Smooth muscle cell (in vitro differentiated cells): ENCODE results near the gene ZNF536. TPM values are rescaled to one million over a fixed set of nuclear protein-coding genes. Genes with fewer than 3 reads are reported as not detected.

Experiments
- DNase-seq: peaks from one replicate; lab custom pipeline; 2025; ENCODE audit not compliant: unreplicated experiment; lab: John Stamatoyannopoulos, UW
- H2AFZ ChIP-seq: fragments of 200-600 bp; sonication (generic); 2 replicates; pipeline ENCODE4 v1.6.0; 2016; ENCODE audit warnings: antibody characterized with exemption, low read depth, mild to moderate bottlenecking
- H3F3A ChIP-seq: fragments of 200-600 bp; sonication (generic); 2 replicates; pipeline ENCODE4 v1.6.0; 2017; ENCODE audit warnings: antibody characterized with exemption, low read depth
- H3K27ac ChIP-seq: fragments of 200-600 bp; sonication (generic); 2 replicates; pipeline ENCODE4 v1.5.1; 2016; ENCODE audit warnings: low read depth, mild to moderate bottlenecking
- H3K27me3 ChIP-seq: fragments of 200-600 bp; sonication (generic); 2 replicates; pipeline ENCODE4 v1.6.1; 2016; ENCODE audit warnings: low read depth, mild to moderate bottlenecking
- H3K36me3 ChIP-seq: fragments of 200-600 bp; sonication (generic); 2 replicates; pipeline ENCODE4 v1.5.1; 2016; ENCODE audit warnings: low read depth
- H3K4me1 ChIP-seq: fragments of 200-600 bp; sonication (generic); 2 replicates; pipeline ENCODE4 v1.5.1; 2016; ENCODE audit warnings: low read depth
- H3K4me2 ChIP-seq: fragments of 200-600 bp; sonication (generic); 2 replicates; pipeline ENCODE4 v1.6.0; 2016; ENCODE audit warnings: mild to moderate bottlenecking
- H3K4me3 ChIP-seq: fragments of 200-600 bp; sonication (generic); 2 replicates; pipeline ENCODE4 v1.5.1; 2016; ENCODE audit warnings: mild to moderate bottlenecking
- H3K79me2 ChIP-seq: fragments of 200-600 bp; sonication (generic); 2 replicates; pipeline ENCODE4 v1.6.0; 2016; ENCODE audit warnings: low read depth, mild to moderate bottlenecking
- H3K9ac ChIP-seq: fragments of 200-600 bp; sonication (generic); 2 replicates; pipeline ENCODE4 v1.6.0; 2016; ENCODE audit warnings: low read depth
- H3K9me3 ChIP-seq: fragments of 200-600 bp; sonication (generic); replicated peaks from 2 replicates; pipeline ENCODE4 v1.5.1; 2016; ENCODE audit warnings: low read depth
- H4K20me1 ChIP-seq: fragments of 200-600 bp; sonication (generic); 2 replicates; pipeline ENCODE4 v1.6.0; 2016; ENCODE audit warnings: low read depth
- CTCF ChIP-seq: fragments of 200-600 bp; sonication (generic); IDR thresholded peaks from 2 replicates; pipeline ENCODE4 v1.5.1; 2017; ENCODE audit warnings: borderline replicate concordance, mild to moderate bottlenecking, antibody characterized with exemption; ENCODE audit not compliant: insufficient read depth, poor library complexity, severe bottlenecking
- WGBS: methylation state at CpG from one replicate; pipeline ENCODE4 v1.1.7; 2016; ENCODE audit warnings: low lambda C conversion rate; 5-methylcytosine and 5-hydroxymethylcytosine counted together
- polyA plus RNA-seq: library from polyadenylated mRNA; unstranded; fragments of >200 nt; fragmentation: Nextera tagmentation; extraction: Ambion mirVana; gene quantifications from 2 replicates; pipeline ENCODE4 v1.2.1, GENCODE V29; 2016
- total RNA-seq: library from RNA; depleted of rRNA; stranded (reverse); fragments of >200 nt; gene quantifications from 2 replicates; pipeline ENCODE4 v1.2.3, GENCODE V29; 2014

The ZNF536 gene
- total and polyA plus RNA-seq, 2 experiments from 2014 or later: not detected

- H2AFZ ChIP-seq: no peak overlapping the region
- H3K9me3 ChIP-seq: no peaks in the 10 kb centered on the region
- H3K79me2 ChIP-seq: no peaks in the 10 kb centered on the region
- H3K9ac ChIP-seq: no peak overlapping the region
- WGBS: 91% methylated on average over 4 of the region's 4 CpGs
- no peak for DNase-seq
- H4K20me1 ChIP-seq: no peaks in the 10 kb centered on the region
- no peaks in the 10 kb centered on the region for H3K4me1 ChIP-seq
- no peak overlapping the region for H3K27ac ChIP-seq
- no peaks in the 10 kb centered on the region for H3F3A ChIP-seq
- TF ChIP-seq CTCF: no peak
- peaks cover 11% of the 10 kb centered on the region for H3K27me3 ChIP-seq
- H3K4me3 ChIP-seq: no peak overlapping the region
- no peak overlapping the region for H3K4me2 ChIP-seq
- no peaks in the 10 kb centered on the region for H3K36me3 ChIP-seq
Observed at GRCh38 chr19:30434797-30435594, 62.8 kb downstream of the ZNF536 start.

- WGBS: 71% methylated on average over 2 of the region's 2 CpGs
- Histone ChIP-seq H3K27ac (no peak overlapping the region), H3K4me1 (no peaks in the 10 kb centered on the region), H3K27me3 (peaks cover 18% of the 10 kb centered on the region), H3K9ac (no peak overlapping the region), H2AFZ (no peak overlapping the region), H3K36me3 (no peaks in the 10 kb centered on the region), H3K4me3 (no peak overlapping the region), H3K4me2 (no peak overlapping the region), H4K20me1 (no peaks in the 10 kb centered on the region), H3K79me2 (no peaks in the 10 kb centered on the region), H3K9me3 (no peaks in the 10 kb centered on the region), H3F3A (no peaks in the 10 kb centered on the region)
- no peak for TF ChIP-seq CTCF
- DNase-seq: no peak
Observed at GRCh38 chr19:30437869-30438268, 65.7 kb downstream of the ZNF536 start.

GRCh38 chr19:30439310-30439709 lies 67.1 kb downstream of the ZNF536 start:
- WGBS: 83% methylated on average over 12 of the region's 12 CpGs
- no peak overlapping the region for H2AFZ ChIP-seq
- H3K27me3 ChIP-seq: peaks cover 18% of the 10 kb centered on the region
- H3K27ac ChIP-seq: no peak overlapping the region
- H3K4me2 ChIP-seq: no peak overlapping the region
- no peaks in the 10 kb centered on the region for H3K9me3 ChIP-seq
- no peak overlapping the region for H3K9ac ChIP-seq
- no peaks in the 10 kb centered on the region for H3F3A ChIP-seq
- TF ChIP-seq CTCF: no peak
- H3K4me1 ChIP-seq: no peaks in the 10 kb centered on the region
- no peak overlapping the region for H3K4me3 ChIP-seq
- H3K79me2 ChIP-seq: no peaks in the 10 kb centered on the region
- no peaks in the 10 kb centered on the region for H3K36me3 ChIP-seq
- H4K20me1 ChIP-seq: no peaks in the 10 kb centered on the region
- DNase-seq: no peak

GRCh38 chr19:30441011-30441410 lies 68.8 kb downstream of the ZNF536 start:
- no peak overlapping the region for H3K4me2 ChIP-seq
- H4K20me1 ChIP-seq: no peaks in the 10 kb centered on the region
- no peak overlapping the region for H3K4me3 ChIP-seq
- no peak overlapping the region for H3K9ac ChIP-seq
- H3K27me3 ChIP-seq: peaks cover 18% of the 10 kb centered on the region
- H3F3A ChIP-seq: no peaks in the 10 kb centered on the region
- no peaks in the 10 kb centered on the region for H3K4me1 ChIP-seq
- DNase-seq: no peak
- no peak overlapping the region for H3K27ac ChIP-seq
- H3K36me3 ChIP-seq: no peaks in the 10 kb centered on the region
- H3K9me3 ChIP-seq: no peaks in the 10 kb centered on the region
- H3K79me2 ChIP-seq: no peaks in the 10 kb centered on the region
- H2AFZ ChIP-seq: no peak overlapping the region
- WGBS: 97% methylated on average over 4 of the region's 4 CpGs
- TF ChIP-seq CTCF: no peak
